Measurements from ENCODE around the gene GSTCD. TPM values are rescaled to one million over a fixed set of nuclear protein-coding genes. Genes with fewer than 3 reads are reported as not detected.
"Not testable (repeated sequence)": the region's sequence is repeated elsewhere in the genome, so short reads cannot be mapped to it uniquely, and the experiment has no call there.

The GSTCD gene
- total and polyA plus RNA-seq, 9 of the 15 experiments (the other 6 are each of a cell fraction or from before 2014, with no cell fraction given): 4.5 to 36.3 (median 16.0) TPM

- ATAC-seq (no peak), FAIRE-seq (no peak), DNase-seq (ENCODE audit: extremely low read depth in 1 of 4, low spot score in 3 of 4) (no peak)
- no TSS peak for BruUV-seq (replicated peaks)
- Histone ChIP-seq H3K4me1 (replicated peaks in 1 of 2; ENCODE audit: control insufficient read depth in 2 of 2, insufficient read depth in 2 of 2, low read length in 2 of 2) (no peaks in the 10 kb centered on the region), H3K79me2 (ENCODE audit: control insufficient read depth, insufficient read depth, low read length) (no peaks in the 10 kb centered on the region), H4K20me1 (replicated peaks; ENCODE audit: control insufficient read depth, insufficient read depth, low read length) (no peaks in the 10 kb centered on the region), H3K36me3 (ENCODE audit: control insufficient read depth, insufficient read depth, low read length) (peaks cover 12% of the 10 kb centered on the region; the same call in 1 of the 3 replicates), H2AFZ (ENCODE audit: low read depth, low read length) (no peak overlapping the region), H3K27me3 (ENCODE audit: control insufficient read depth in 2 of 2, insufficient read depth in 2 of 2, low read length in 2 of 2) (no peaks in the 10 kb centered on the region), H3K9me1 (ENCODE audit: control insufficient read depth, insufficient read depth, low read length) (no peaks in the 10 kb centered on the region), H3K27ac (ENCODE audit: extremely low read depth, low read depth, low read length) (no peak overlapping the region), H3K4me2 (ENCODE audit: insufficient read depth, low read length) (no peak overlapping the region), H3K4me3 (no peak overlapping the region), H3K9me3 (replicated peaks; ENCODE audit: control insufficient read depth, insufficient read depth, low read depth, low read length) (no peaks in the 10 kb centered on the region), H3K9ac (ENCODE audit: insufficient read depth in 1 of 2, low read depth in 2 of 2, low read length in 2 of 2) (no peak overlapping the region)
- TF ChIP-seq TCF7 (IDR thresholded peaks at IDR 0.05; ENCODE audit: borderline replicate concordance): no peak
- no peak for TF ChIP-seq ZSCAN32 (CRISPR knock-in tag; IDR thresholded peaks at IDR 0.05)
- no peak for TF ChIP-seq CXXC5 (CRISPR knock-in tag; IDR thresholded peaks at IDR 0.05)
- POLR2A ChIA-PET: no interaction called here
- CTCF ChIA-PET (ENCODE audit: low intra/inter-chr PET ratio): no interaction called here
- in situ Hi-C loops (cut with MboI) (no loop called here), intact Hi-C loops (cut with micrococcal nuclease) (no loop called here)
- 87% methylated on average over 3 of the region's 3 CpGs for WGBS (ENCODE audit: insufficient coverage, low coverage, missing lambda C conversion rate)
These were observed 137.0 kb downstream of the GSTCD start for GRCh38 chr4:105845559-105845958.

GRCh38 chr4:105848359-105848758, 139.8 kb downstream of the GSTCD start:
- DNase-seq (ENCODE audit: extremely low read depth in 1 of 4, low spot score in 3 of 4); FAIRE-seq; H3K9me1 ChIP-seq (ENCODE audit: control insufficient read depth, insufficient read depth, low read length); H3K4me1 ChIP-seq (replicated peaks in 1 of 2; ENCODE audit: control insufficient read depth in 2 of 2, insufficient read depth in 2 of 2, low read length in 2 of 2); H4K20me1 ChIP-seq (replicated peaks; ENCODE audit: control insufficient read depth, insufficient read depth, low read length); H3K27me3 ChIP-seq (ENCODE audit: control insufficient read depth in 2 of 2, insufficient read depth in 2 of 2, low read length in 2 of 2); H3K36me3 ChIP-seq (ENCODE audit: control insufficient read depth, insufficient read depth, low read length); in situ Hi-C loops (cut with MboI); H2AFZ ChIP-seq (ENCODE audit: low read depth, low read length); CTCF ChIA-PET (ENCODE audit: low intra/inter-chr PET ratio); H3K9me3 ChIP-seq (replicated peaks; ENCODE audit: control insufficient read depth, insufficient read depth, low read depth, low read length); H3K4me2 ChIP-seq (ENCODE audit: insufficient read depth, low read length); H3K4me3 ChIP-seq; ATAC-seq; H3K79me2 ChIP-seq (ENCODE audit: control insufficient read depth, insufficient read depth, low read length); BruUV-seq (replicated peaks); H3K27ac ChIP-seq (ENCODE audit: extremely low read depth, low read depth, low read length); H3K9ac ChIP-seq (ENCODE audit: insufficient read depth in 1 of 2, low read depth in 2 of 2, low read length in 2 of 2); intact Hi-C loops (cut with micrococcal nuclease): not testable (repeated sequence)
- 64% methylated on average over 3 of the region's 6 CpGs for WGBS (ENCODE audit: insufficient coverage, low coverage, missing lambda C conversion rate)
- POLR2A ChIA-PET: interaction anchor here (0.8 kb wide), 1 partner anchor 27 kb away, joined by 3 read pairs; no protein-coding TSS in a partner anchor
